RWPE1 (cell line): ENCODE results near the gene PINK1.

Experiments used
- CTCF ChIA-PET: fragments of 350-600 bp; sonication (Branson Sonifier 250); formaldehyde crosslinking; extraction: SDS; loops from one replicate; lab custom pipeline; 2021; lab: Yijun Ruan, JAX
- POLR2A ChIA-PET: fragments of 400-600 bp; formaldehyde crosslinking; extraction: SDS; loops from one replicate; lab custom pipeline; 2020; ENCODE audit warnings: antibody characterized with exemption; ENCODE audit not compliant: low non-redundant PET; lab: Yijun Ruan, JAX
- DNase-seq: peaks from one replicate; pipeline ENCODE4 v3.0.0; 2012; ENCODE audit warnings: low spot score
- H3K27ac ChIP-seq: fragments of 450-650 bp; 2 replicates; pipeline ENCODE4 v1.5.1; 2017
- TF ChIP-seq, protein P1 (sequence below): fragments of 450-650 bp; conservative IDR thresholded peaks from 2 replicates; pipeline ENCODE4 v1.5.1; 2017; ENCODE audit warnings: low read depth, mild to moderate bottlenecking

The PINK1 gene

GRCh38 chr1:20660363-20660762 is 27.1 kb downstream of the PINK1 start:
- ChIA-PET POLR2A (no interaction called here), CTCF (no interaction called here)
- no peak for DNase-seq
- TF ChIP-seq, protein P1, sequence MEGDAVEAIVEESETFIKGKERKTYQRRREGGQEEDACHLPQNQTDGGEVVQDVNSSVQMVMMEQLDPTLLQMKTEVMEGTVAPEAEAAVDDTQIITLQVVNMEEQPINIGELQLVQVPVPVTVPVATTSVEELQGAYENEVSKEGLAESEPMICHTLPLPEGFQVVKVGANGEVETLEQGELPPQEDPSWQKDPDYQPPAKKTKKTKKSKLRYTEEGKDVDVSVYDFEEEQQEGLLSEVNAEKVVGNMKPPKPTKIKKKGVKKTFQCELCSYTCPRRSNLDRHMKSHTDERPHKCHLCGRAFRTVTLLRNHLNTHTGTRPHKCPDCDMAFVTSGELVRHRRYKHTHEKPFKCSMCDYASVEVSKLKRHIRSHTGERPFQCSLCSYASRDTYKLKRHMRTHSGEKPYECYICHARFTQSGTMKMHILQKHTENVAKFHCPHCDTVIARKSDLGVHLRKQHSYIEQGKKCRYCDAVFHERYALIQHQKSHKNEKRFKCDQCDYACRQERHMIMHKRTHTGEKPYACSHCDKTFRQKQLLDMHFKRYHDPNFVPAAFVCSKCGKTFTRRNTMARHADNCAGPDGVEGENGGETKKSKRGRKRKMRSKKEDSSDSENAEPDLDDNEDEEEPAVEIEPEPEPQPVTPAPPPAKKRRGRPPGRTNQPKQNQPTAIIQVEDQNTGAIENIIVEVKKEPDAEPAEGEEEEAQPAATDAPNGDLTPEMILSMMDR: no peak
- H3K27ac ChIP-seq: peak overlapping the region; percentile 76

- CTCF ChIA-PET: interaction anchor here (0.8 kb wide), 1 partner anchor 1580 kb away, joined by 3 read pairs; no protein-coding TSS in a partner anchor
- peak; percentile 17 for DNase-seq
- TF ChIP-seq, protein P1: no peak
- POLR2A ChIA-PET: no interaction called here
- H3K27ac ChIP-seq: peak overlapping the region; percentile 76
Observed at GRCh38 chr1:20660847-20661206, 27.6 kb downstream of the PINK1 start.

DNA sequence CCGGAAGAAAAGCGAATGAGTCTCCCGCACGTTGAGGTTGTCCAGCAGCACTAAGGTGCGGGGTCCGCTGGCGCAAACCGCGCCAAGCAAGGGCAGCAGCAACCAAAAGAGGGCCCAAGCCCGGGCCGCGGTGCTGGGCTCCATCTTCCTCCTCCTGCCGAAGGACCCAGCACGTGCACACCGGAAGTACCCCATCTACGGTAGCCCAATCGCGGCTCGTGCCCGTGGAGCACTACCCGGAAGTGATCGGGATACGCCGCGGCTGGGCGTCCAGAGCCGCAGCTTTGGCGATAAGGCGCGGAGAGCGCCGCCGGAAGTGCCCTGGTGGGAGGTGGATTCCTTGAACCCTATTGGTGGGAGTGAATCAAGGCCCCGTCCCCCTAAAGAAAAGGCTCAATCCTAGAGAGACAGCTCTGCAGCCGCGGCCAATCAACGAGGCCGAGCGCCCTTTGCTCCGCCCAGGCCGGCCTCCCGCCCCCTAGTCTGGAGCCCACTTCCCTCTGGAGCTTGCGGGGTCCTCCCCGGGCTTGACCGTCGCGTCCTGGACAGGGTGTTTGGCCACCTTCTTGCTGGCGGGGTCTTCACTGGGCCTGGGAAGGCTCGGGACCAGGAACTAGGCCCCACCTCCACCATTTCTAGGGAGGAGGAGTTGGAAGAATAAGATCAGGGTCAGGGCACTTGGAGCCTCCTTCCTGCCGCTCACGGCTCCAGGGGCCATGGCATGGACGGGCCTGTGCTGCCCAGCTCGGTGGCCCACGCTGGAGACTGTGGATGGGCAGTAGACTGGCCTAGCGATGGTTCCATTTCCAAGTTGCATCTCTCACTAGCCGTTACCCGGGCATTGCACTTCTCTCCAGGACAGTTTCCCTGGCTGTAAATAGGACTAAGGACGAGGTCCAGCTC is 28.2 kb downstream of the PINK1 start, which contains the start of gene DDOST:
Gene DDOST (minus strand): TSS at position 163 of the 903 bp plus-strand sequence. CDS start 19 bp downstream, at position 144.
- POLR2A ChIA-PET: interaction anchor here (0.6 to 0.9 kb wide), 2 partner anchors 211 to 533 kb away, joined by 3 read pairs; no protein-coding TSS in a partner anchor
- peak; percentile 99 for DNase-seq
- TF ChIP-seq, protein P1: no peak
- peak within 1 kb of the TSS; percentile 76 for H3K27ac ChIP-seq
- CTCF ChIA-PET: interaction anchor here (0.6 to 0.9 kb wide), 4 partner anchors 35 to 1580 kb away, joined by 3 to 6 read pairs (median 4); no protein-coding TSS in a partner anchor

- ChIA-PET POLR2A (interaction anchor here (0.6 to 0.9 kb wide), 2 partner anchors 210 to 533 kb away, joined by 3 read pairs; no protein-coding TSS in a partner anchor), CTCF (interaction anchor here (0.6 to 0.9 kb wide), 2 partner anchors 35 to 545 kb away, joined by 3 to 6 read pairs; no protein-coding TSS in a partner anchor)
- DNase-seq: no peak
- peak overlapping the region; percentile 76 for H3K27ac ChIP-seq
- TF ChIP-seq, protein P1: no peak
Observed at GRCh38 chr1:20662110-20662475, 28.8 kb downstream of the PINK1 start.

- H3K27ac ChIP-seq: no peak overlapping the region
- CTCF ChIA-PET: interaction anchor here (0.6 kb wide), 2 partner anchors 13 to 672 kb away, joined by 3 to 7 read pairs; no protein-coding TSS in a partner anchor
Observed at GRCh38 chr1:20663365-20663764, 30.1 kb downstream of the PINK1 start.

More at GRCh38 chr1:20663365-20663764, 30.1 kb downstream of the PINK1 start:
- no peak for DNase-seq
- TF ChIP-seq, protein P1: no peak
- POLR2A ChIA-PET: no interaction called here
